HepG2 (cell line): ENCODE results near the gene RNF38.
"Not testable (repeated sequence)": the region's sequence is repeated elsewhere in the genome, so short reads cannot be mapped to it uniquely, and the experiment has no call there.

ENCODE experiments used
- CHD2 ChIP-seq: IDR thresholded peaks from 2 replicates; pipeline ENCODE4 v1.6.1; 2011; ENCODE audit warnings: low read depth, low read length, improper control_type of control experiment
- ERF ChIP-seq: IDR thresholded peaks from 2 replicates; pipeline ENCODE4 v1.6.1; 2018; ENCODE audit warnings: missing biosample characterization, missing genetic modification reagents
- FOSL1 ChIP-seq: sonication (generic); formaldehyde crosslinking; IDR thresholded peaks from 2 replicates; pipeline ENCODE4 v1.9.0; 2021; ENCODE audit warnings: missing genetic modification reagents, borderline replicate concordance
- SCMH1 ChIP-seq: sonication (generic); formaldehyde crosslinking; IDR thresholded peaks from 2 replicates; pipeline ENCODE4 v1.9.0; 2021; ENCODE audit warnings: missing genetic modification reagents, mild to moderate bottlenecking, borderline replicate concordance
- ZNF652 ChIP-seq: IDR thresholded peaks from 2 replicates; pipeline ENCODE4 v1.6.1; 2016; ENCODE audit warnings: low read depth, borderline replicate concordance
- TF ChIP-seq, protein P1 (sequence below): sonication (generic); formaldehyde crosslinking; IDR thresholded peaks from 2 replicates; pipeline ENCODE4 v1.8.0; 2022; ENCODE audit warnings: mild to moderate bottlenecking, missing genetic modification reagents

DNA sequence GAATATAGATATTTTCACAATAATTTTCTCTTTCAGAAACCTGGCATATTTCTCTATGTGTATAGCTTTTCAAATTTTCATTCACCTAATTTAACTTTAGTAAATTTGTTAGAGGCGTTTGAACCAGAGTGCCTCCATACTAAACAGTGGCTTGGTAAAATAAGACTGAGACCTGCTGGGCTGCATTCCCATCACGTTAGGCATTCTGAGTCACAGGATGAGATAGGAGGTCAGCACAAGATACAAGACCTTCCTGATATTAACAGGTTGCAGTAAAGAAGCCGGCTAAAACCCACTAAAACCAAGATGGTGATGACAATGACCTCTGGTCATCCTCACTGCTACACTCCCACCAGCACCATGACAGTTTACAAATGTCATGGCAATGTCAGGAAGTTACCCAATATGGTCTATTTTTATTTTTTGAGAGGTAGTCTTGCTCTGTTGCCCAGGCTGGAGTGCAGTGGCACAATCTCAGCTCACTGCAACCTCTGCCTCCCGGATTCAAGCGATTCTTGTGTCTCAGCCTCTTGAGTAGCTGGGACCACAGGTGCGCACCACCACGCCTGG lies 13.6 kb downstream of the RNF38 start:
- TF ChIP-seq, protein P1, sequence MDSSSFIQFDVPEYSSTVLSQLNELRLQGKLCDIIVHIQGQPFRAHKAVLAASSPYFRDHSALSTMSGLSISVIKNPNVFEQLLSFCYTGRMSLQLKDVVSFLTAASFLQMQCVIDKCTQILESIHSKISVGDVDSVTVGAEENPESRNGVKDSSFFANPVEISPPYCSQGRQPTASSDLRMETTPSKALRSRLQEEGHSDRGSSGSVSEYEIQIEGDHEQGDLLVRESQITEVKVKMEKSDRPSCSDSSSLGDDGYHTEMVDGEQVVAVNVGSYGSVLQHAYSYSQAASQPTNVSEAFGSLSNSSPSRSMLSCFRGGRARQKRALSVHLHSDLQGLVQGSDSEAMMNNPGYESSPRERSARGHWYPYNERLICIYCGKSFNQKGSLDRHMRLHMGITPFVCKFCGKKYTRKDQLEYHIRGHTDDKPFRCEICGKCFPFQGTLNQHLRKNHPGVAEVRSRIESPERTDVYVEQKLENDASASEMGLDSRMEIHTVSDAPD = not testable (repeated sequence)
- TF ChIP-seq SCMH1 (CRISPR knock-in tag); FOSL1; ERF; CHD2; ZNF652 (CRISPR knock-in tag): not testable (repeated sequence)
